ENCODE data around the gene NOC4L.

Gene NOC4L

DNA sequence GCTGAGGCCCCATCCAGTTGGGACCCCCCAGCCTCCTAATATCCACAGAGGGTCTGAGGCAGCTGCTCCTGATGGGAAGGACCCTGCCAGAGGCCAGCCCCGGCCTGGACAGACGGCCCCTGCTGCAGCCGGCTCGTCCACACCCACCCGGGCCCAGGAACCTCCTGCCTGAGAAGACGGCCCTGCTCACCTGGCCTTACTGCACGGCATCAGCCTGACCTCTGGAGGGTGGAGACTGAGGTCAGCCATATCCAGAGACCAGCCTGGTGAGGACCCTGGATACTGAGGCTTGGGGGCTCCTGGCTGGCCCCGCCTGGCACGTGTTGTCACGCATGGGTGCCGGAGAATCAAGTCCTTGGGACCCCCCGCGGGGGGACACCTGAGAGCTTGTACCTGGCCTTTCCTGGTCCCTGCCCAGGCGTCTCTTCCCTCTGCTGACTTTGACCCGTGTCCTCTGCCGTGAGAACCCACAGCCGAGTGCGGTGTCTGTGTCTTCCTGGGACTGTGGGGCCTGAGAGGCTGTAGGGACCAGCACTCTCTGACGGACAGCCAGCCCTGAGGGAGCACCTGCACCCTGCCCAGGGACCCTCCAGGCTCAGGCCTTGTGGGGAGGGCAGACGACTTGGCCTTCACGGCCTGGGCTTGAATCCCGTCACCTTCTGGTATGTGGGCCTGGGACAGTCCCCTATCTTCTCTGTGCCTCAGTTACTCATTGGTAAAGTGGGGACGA, 57.3 kb downstream of the NOC4L start:
- no peak for DNase-seq
